Right lobe of liver (tissue), 6 donors: ENCODE data around the gene NEDD9. TPM values are rescaled to one million over a fixed set of nuclear protein-coding genes. Genes with fewer than 3 reads are reported as not detected.

Experiments
- ATAC-seq, 4 donors: fragments of 200-7000 bp; cut with Tn5 transposase; one replicate each; pipeline ENCODE4 v1.9.1; 2020; ENCODE audit warnings: mild to moderate bottlenecking in 4 of 4, moderate library complexity in 4 of 4
- DNase-seq, 3 donors: peaks; one replicate each; pipeline ENCODE4 v3.0.0-alpha.2; 2020
- H3K27ac ChIP-seq, 3 donors: fragments of 200-600 bp; one replicate each; pipeline ENCODE4 v1.8.0; 2022
- H3K27me3 ChIP-seq, 2 donors: fragments of 200-600 bp; one replicate each; pipeline ENCODE4 v1.8.0; 2022
- H3K36me3 ChIP-seq, 4 donors: fragments of 200-600 bp; sonication (generic) in 1 of 4; one replicate each; pipeline versions ENCODE4 v1.5.1 to v1.8.0; 2017 to 2022; ENCODE audit warnings: control low read depth in 1 of 4
- H3K4me1 ChIP-seq, 4 donors: fragments of 200-600 bp; sonication (generic) in 1 of 4; one replicate each; pipeline versions ENCODE4 v1.5.1 to v1.8.0; 2017 to 2022; ENCODE audit warnings: control low read depth in 1 of 4
- H3K4me3 ChIP-seq, 3 donors: fragments of 200-600 bp; one replicate each; pipeline ENCODE4 v1.8.0; 2022
- H3K9me3 ChIP-seq, 4 donors: fragments of 200-600 bp; sonication (generic) in 1 of 4; one replicate each; pipeline versions ENCODE4 v1.5.1 to v1.8.0; 2017 to 2022; ENCODE audit warnings: control low read depth in 1 of 4
- POLR2A ChIP-seq: fragments of 450-650 bp; IDR thresholded peaks from one replicate; pipeline ENCODE4 v1.6.1; 2017; ENCODE audit warnings: antibody characterized with exemption, mild to moderate bottlenecking
- WGBS: methylation state at CpG from one replicate; pipeline ENCODE4 v1.1.6; 2018; ENCODE audit warnings: low coverage, low lambda C conversion rate; ENCODE audit not compliant: insufficient coverage; ENCODE audit errors: missing lambda C conversion rate; 5-methylcytosine and 5-hydroxymethylcytosine counted together
- intact Hi-C, 2 donors: fragments of 100-400 bp; cut with DNase I; formaldehyde crosslinking; loops; one replicate each; pipeline versions ENCODE4 v1.11.2 to v1.14.1; 2022
- total RNA-seq, 6 experiments: library from RNA; depleted of rRNA in 2 of 6; stranded (reverse); fragments of >200 nt in 2 of 6; fragmentation: NEBNext Ultra II Directional in 3 of 6; extraction: Animal tissue kit (Norgen Biotek cat#: 25700) in 3 of 6; gene quantifications; one replicate each; pipeline versions ENCODE4 v1.1.0 to v1.2.4, GENCODE V29; 2016 to 2023
- TF ChIP-seq, protein P1 (sequence below), 4 donors: fragments of 200-600 bp in 3 of 4; fragments of 450-650 bp in 1 of 4; IDR thresholded peaks; one replicate each; pipeline versions ENCODE4 v1.5.1 to v1.8.0; 2016 to 2022; ENCODE audit warnings: antibody characterized with exemption in 4 of 4, mild to moderate bottlenecking in 2 of 4
- donor health status: DM: no; HTN: yes; CAD: no.
- donor health status: DM: no; HTN: no; CAD: no.
- donor health status: DM: no; HTN: no; CAD: no.
- donor health status: DM: no; HTN: yes; CAD: no.
- donor health status: DM: no; HTN: yes; CAD: no.

Gene NEDD9
- total RNA-seq, 6 experiments from 2014 or later: 5.1 to 59.8 (median 26.2) TPM

DNA sequence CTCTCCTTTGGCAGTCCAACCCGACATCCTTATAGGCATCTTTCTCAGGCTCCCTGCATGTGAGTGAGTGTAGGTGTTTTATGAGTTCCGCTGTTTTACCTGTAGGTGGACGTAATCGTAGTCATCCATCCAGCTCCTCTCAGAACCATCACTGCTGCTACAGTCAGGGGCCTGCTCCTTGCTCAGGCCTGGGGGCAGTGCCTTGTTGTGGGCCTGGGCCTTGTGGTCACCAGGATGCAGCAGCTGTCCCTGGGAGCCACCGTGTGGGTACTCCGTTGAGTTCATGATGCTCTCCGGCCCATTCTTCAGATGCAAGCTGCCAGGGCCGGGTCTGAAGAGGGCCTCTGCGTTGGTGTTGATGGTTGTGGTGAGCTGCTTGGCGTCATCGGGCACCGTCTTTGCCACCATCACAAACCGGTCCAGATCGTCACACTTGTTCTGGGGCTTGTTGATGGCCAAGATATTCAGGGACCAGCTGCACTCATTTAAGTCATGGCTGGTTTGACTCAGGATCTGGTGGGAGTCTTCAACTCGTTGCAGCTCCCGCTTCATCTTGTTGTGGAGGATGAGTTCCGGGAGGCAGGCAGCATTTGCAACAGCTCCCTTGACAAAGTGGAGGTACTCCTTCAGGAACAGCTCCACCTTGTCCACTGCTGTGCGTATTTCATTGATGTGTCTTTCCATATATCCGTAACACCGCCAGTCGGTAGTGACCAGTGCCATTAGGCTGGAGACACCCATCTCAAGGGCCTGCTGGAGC is 42.4 kb downstream of the NEDD9 start:
- DNase-seq: no peak
- H3K4me3 ChIP-seq: no peak overlapping the region
- H3K4me1 ChIP-seq: peaks cover 0 to 16% (median 0%) of the 10 kb centered on the region in 4 donors
- H3K27me3 ChIP-seq: no peaks in the 10 kb centered on the region
- H3K27ac ChIP-seq: no peak overlapping the region
- peaks cover 0 to 47% (median 33%) of the 10 kb centered on the region in 4 donors for H3K36me3 ChIP-seq
- ATAC-seq: no peak
- WGBS: 94% methylated on average over 9 of the region's 21 CpGs
- intact Hi-C loops: no loop called here
- TF ChIP-seq, protein P1, sequence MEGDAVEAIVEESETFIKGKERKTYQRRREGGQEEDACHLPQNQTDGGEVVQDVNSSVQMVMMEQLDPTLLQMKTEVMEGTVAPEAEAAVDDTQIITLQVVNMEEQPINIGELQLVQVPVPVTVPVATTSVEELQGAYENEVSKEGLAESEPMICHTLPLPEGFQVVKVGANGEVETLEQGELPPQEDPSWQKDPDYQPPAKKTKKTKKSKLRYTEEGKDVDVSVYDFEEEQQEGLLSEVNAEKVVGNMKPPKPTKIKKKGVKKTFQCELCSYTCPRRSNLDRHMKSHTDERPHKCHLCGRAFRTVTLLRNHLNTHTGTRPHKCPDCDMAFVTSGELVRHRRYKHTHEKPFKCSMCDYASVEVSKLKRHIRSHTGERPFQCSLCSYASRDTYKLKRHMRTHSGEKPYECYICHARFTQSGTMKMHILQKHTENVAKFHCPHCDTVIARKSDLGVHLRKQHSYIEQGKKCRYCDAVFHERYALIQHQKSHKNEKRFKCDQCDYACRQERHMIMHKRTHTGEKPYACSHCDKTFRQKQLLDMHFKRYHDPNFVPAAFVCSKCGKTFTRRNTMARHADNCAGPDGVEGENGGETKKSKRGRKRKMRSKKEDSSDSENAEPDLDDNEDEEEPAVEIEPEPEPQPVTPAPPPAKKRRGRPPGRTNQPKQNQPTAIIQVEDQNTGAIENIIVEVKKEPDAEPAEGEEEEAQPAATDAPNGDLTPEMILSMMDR (IDR thresholded peaks at IDR 0.05): no peak
- no peak for TF ChIP-seq POLR2A
- no peaks in the 10 kb centered on the region for H3K9me3 ChIP-seq

DNA sequence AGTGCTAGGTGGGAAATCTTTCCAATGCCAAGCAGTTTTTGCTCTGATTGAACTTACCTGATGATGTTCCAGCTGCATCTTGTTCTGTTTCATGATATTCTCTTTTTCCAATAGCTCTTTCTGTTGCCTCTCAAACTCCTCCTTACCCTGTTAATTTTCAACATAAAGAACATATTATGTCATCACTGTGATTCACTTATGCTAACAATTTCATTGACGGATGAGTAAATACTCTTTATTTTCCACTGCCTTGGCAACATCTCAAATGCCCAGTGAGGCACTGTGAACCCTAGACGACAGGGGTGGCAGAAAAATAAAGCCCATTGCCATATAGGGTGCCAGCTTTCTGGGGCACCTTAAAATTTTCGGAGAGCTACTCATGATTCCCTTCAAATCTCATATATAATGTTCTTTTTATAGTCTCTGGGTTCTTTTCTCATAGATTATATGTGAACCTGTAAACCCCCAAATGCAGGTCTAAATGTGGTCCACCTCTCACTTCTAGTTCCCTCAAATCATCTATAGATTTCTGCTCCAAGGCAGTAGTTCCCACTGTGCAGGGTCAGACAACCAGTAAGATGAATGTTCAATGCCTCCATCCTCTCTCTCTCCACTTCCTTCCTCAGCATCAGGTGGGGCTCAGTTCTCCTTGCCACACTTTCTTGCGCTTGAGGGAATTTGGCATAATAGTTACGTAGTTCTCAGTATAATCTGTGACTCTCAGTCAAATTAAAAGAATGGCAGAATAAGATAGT is 44.1 kb downstream of the NEDD9 start:
- Histone ChIP-seq H3K27ac (peak overlapping the region; percentile 53 to 83 (median 69)), H3K4me3 (peak overlapping the region in 1 of 3 donors; percentile 3), H3K27me3 (no peaks in the 10 kb centered on the region), H3K36me3 (peaks cover 0 to 50% (median 38%) of the 10 kb centered on the region in 4 donors), H3K4me1 (peaks cover 0 to 16% (median 0%) of the 10 kb centered on the region in 4 donors), H3K9me3 (no peaks in the 10 kb centered on the region)
- no peak for DNase-seq
- ATAC-seq: peak; percentile 86 to 90 (median 88)
- intact Hi-C loops: no loop called here
- TF ChIP-seq, protein P1 (IDR thresholded peaks at IDR 0.05): no peak
- peak; percentile 91 for TF ChIP-seq POLR2A
- WGBS: 60% methylated on average over 5 of the region's 5 CpGs

DNA sequence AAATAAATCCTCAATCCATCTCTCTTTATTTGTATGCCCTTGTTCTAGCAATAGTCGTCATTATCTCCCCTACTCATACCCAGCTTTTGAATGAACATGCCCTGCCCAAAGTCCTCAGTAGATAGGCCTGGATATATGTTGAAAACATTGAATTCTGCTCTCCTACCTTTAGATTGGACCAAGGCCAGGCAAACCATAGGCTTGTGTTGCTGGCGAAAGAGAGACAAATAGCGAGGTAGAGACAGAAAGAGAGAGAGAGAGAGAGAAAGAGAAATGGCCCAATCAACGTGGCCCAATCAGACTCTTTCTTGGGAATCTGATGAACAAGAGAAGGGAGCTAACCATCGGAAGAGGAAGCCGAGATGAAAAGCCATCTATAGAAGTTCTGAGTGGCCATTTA is 45.2 kb downstream of the NEDD9 start:
- Histone ChIP-seq H3K4me3 (no peak overlapping the region), H3K9me3 (no peaks in the 10 kb centered on the region), H3K4me1 (peaks cover 0 to 16% (median 0%) of the 10 kb centered on the region in 4 donors), H3K36me3 (peaks cover 0 to 48% (median 31%) of the 10 kb centered on the region in 4 donors), H3K27ac (peak overlapping the region; percentile 48 to 82 (median 69)), H3K27me3 (no peaks in the 10 kb centered on the region)
- no peak for ATAC-seq
- DNase-seq: no peak
- intact Hi-C loops: no loop called here
- WGBS: 92% methylated on average over 5 of the region's 6 CpGs
- TF ChIP-seq, protein P1 (IDR thresholded peaks at IDR 0.05): no peak
- no peak for TF ChIP-seq POLR2A

DNA sequence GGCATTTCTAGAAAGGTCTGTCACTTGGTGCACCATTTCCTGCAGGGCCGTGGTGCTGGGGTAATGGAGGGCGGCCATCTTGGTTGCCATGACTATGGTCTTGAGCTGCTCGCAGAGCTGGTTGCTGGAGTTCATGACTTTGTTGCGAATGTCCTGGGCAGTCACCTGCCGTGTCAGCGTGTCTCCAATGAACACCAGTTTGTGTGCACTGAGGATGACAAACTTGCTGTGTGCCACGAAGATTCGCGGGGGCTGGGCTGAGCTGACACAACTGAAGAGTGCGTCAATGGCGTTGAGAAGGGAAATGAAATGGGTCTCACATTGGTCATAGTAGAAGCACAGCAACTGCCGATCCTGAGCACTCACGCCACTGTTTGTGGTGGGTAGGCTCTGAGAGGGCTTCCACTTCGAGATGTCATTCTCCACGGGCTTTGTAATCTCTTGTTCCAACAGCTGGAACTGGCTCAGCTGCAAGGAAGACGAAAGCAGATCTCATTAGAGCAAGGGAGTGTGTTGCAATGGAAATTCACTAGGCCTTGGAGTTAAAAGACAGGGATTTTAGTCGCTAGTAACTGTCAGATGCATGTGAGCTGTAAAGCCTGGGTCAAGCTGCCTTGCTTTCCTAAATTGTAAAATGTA is 47.1 kb downstream of the NEDD9 start:
- TF ChIP-seq, protein P1 (IDR thresholded peaks at IDR 0.05): no peak
- no peak for TF ChIP-seq POLR2A
- WGBS: 91% methylated on average over 12 of the region's 17 CpGs
- Histone ChIP-seq H3K27me3 (no peaks in the 10 kb centered on the region), H3K36me3 (peaks cover 0 to 33% (median 23%) of the 10 kb centered on the region in 4 donors), H3K27ac (no peak overlapping the region), H3K9me3 (no peaks in the 10 kb centered on the region), H3K4me3 (no peak overlapping the region), H3K4me1 (peaks cover 0 to 16% (median 0%) of the 10 kb centered on the region in 4 donors)
- ATAC-seq (no peak), DNase-seq (no peak)
- intact Hi-C loops: no loop called here
